SK-N-SH (cell line): ENCODE data around the gene SCYGR7.

Experiments
- CTCF ChIP-seq: fragments of 200-600 bp; sonication (generic); IDR thresholded peaks from 2 replicates; pipeline ENCODE4 v1.6.1; 2017; ENCODE audit warnings: antibody characterized with exemption, mild to moderate bottlenecking, moderate library complexity
- FOXM1 ChIP-seq: IDR thresholded peaks from 2 replicates; pipeline ENCODE4 v1.4.0; 2012; ENCODE audit warnings: low read depth, mild to moderate bottlenecking
- GABPA ChIP-seq: IDR thresholded peaks from 2 replicates; pipeline ENCODE4 v1.4.0; 2012; ENCODE audit warnings: low read depth, mild to moderate bottlenecking
- MEF2A ChIP-seq: IDR thresholded peaks from 2 replicates; pipeline ENCODE4 v1.4.0; 2012; ENCODE audit warnings: low read depth, borderline replicate concordance
- NFIC ChIP-seq: IDR thresholded peaks from 2 replicates; pipeline ENCODE4 v1.4.0; 2012; ENCODE audit warnings: borderline replicate concordance
- NRF1 ChIP-seq: IDR thresholded peaks from 2 replicates; pipeline ENCODE4 v1.6.1; 2012; ENCODE audit warnings: low read depth, mild to moderate bottlenecking, low read length
- POLR2AphosphoS5 ChIP-seq: IDR thresholded peaks from 2 replicates; pipeline ENCODE4 v1.6.1; 2012; ENCODE audit warnings: low read depth, low read length
- RAD21 ChIP-seq: IDR thresholded peaks from 2 replicates; pipeline ENCODE4 v1.6.1; 2012; ENCODE audit warnings: mild to moderate bottlenecking, low read length
- RFX5 ChIP-seq: IDR thresholded peaks from 2 replicates; pipeline ENCODE4 v1.6.1; 2012; ENCODE audit warnings: mild to moderate bottlenecking, improper control_type of control experiment, low read length
- TAF1 ChIP-seq: IDR thresholded peaks from 2 replicates; pipeline ENCODE4 v1.6.1; 2012; ENCODE audit warnings: low read depth, mild to moderate bottlenecking, low read length, moderate library complexity, borderline replicate concordance
- TCF12 ChIP-seq: IDR thresholded peaks from 2 replicates; pipeline ENCODE4 v1.4.0; 2012
- USF2 ChIP-seq: fragments of 150-350 bp; IDR thresholded peaks from 2 replicates; pipeline ENCODE4 v1.6.1; 2017; ENCODE audit warnings: antibody characterized with exemption, low read length, low read depth, borderline replicate concordance
- YY1 ChIP-seq: IDR thresholded peaks from 2 replicates; pipeline ENCODE4 v1.4.0; 2012; ENCODE audit warnings: low read depth, mild to moderate bottlenecking
- ZBTB33 ChIP-seq: IDR thresholded peaks from 2 replicates; pipeline ENCODE4 v1.4.0; 2012; ENCODE audit warnings: low read depth, borderline replicate concordance

- no peak for TF ChIP-seq CTCF
- no peak for TF ChIP-seq POLR2AphosphoS5
- no peak for TF ChIP-seq TAF1
- TF ChIP-seq GABPA: no peak
- TF ChIP-seq USF2: no peak
- TF ChIP-seq TCF12: no peak
- TF ChIP-seq ZBTB33: no peak
- TF ChIP-seq NFIC: no peak
- TF ChIP-seq RAD21: no peak
- TF ChIP-seq NRF1: no peak
- no peak for TF ChIP-seq MEF2A
- no peak for TF ChIP-seq FOXM1
- no peak for TF ChIP-seq YY1
- no peak for TF ChIP-seq RFX5
Measured at GRCh38 chr2:227696990-227697679, 31.0 kb upstream of the SCYGR7 start.
